ENCODE results near the gene NFU1. TPM values are rescaled to one million over a fixed set of nuclear protein-coding genes. Genes with fewer than 3 reads are reported as not detected.
"Not testable (repeated sequence)": the region's sequence is repeated elsewhere in the genome, so short reads cannot be mapped to it uniquely, and the experiment has no call there.

The NFU1 gene
- total RNA-seq, 1 donor from 2014 or later: 134 TPM

DNA sequence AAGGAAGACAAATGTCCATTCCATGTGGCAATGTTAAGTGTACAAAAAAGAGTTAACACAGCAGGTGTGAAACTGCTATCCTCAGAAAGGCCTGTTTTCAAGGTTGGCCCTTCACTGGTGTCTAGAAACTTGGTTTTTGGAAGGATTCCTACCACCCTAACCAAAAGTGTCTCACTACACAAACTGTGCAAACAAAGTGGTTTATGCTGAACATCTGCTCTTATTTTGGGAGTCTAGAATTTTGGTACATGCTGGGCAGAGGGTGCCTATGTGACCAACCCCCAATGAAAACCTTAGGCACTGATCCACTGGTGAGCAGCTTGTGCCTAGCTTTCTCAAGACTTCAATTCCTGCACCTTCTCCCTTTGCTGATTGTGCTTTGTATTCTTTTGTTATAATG, 64.5 kb downstream of the NFU1 start:
- no peak for DNase-seq
- intact Hi-C loops (cut with DNase I): no loop called here
- ATAC-seq (ENCODE audit: poor library complexity): no peak

DNA sequence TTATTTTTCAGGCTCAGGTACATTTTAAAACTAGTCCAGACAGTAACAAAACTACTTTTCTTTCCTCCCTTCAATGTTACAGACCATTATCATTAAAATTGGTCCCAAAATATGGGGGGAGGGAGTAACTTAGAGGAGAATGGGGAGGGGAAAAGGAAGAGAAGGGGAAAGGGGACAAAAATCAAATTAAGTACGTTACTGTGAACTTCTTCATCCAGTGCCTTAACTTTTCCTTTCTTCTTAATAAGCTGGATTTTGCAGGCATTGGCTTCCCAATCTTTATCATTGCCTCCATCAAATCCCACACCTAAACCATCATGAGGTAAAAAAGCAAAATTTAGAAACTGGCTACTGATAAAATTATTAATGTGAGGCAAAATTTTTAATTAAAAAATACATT, 67.4 kb downstream of the NFU1 start:
- DNase-seq (no peak), ATAC-seq (ENCODE audit: poor library complexity) (no peak)
- intact Hi-C loops (cut with DNase I): no loop called here

DNA sequence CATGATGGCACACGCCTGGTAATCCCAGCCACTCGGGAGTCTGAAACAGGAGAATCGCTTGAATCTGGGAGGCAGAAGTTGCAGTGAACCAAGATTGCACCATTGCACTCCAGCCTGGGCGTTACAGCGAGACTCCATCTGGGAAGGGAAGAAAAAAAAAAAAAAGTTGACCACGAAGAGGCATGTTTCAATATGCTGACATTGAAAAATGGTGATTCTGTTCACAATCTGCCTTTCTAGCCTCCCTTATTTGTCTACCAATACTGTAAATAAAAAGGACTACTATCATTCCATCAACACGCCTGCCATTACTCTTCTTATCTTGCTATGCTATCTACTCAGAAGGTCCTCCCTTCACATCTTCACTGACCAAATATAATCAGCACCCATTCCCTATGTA, 68.6 kb downstream of the NFU1 start:
- no peak for DNase-seq
- intact Hi-C loops (cut with DNase I): no loop called here
- ATAC-seq (ENCODE audit: poor library complexity): no peak

DNA sequence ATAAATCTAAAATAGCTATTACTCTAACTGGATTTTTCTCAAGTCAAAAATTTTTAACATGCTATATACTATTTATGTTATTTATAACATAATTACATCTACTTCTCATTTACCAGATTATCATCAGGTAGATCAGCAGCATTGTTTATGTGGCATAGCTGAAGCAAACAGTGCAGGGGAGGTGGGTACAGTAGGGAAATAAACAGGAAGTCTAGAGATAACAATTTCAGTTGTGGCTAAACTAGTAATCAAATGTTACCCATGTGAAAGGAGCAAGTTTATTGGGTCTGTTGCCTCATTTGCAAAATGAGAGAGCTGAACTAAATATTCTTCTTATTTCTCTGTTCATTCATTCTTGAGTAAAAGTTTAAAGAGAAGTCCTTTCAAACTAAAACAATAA, 77.9 kb downstream of the NFU1 start:
- intact Hi-C loops (cut with DNase I): no loop called here
- ATAC-seq (ENCODE audit: poor library complexity) (no peak), DNase-seq (no peak)

DNA sequence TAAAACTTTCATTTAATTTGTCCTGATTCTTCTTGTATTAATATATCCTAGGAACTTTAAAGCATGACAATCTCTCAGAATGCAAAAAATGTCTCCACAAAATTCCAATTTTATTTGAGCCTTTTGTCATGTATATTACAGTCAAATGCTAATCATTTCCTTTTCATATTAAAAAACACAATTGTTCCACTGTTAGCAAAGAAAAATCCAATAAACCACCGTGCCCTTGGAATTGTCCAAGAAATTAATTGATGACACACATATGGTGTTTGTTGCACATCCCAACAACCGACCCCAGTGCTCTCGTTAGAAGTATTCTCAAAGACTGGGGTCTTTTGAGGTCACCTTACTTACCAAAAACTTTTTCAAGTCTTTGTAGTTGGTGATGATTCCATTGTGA, 78.3 kb downstream of the NFU1 start:
- no peak for ATAC-seq (ENCODE audit: poor library complexity)
- intact Hi-C loops (cut with DNase I): no loop called here
- no peak for DNase-seq

DNA sequence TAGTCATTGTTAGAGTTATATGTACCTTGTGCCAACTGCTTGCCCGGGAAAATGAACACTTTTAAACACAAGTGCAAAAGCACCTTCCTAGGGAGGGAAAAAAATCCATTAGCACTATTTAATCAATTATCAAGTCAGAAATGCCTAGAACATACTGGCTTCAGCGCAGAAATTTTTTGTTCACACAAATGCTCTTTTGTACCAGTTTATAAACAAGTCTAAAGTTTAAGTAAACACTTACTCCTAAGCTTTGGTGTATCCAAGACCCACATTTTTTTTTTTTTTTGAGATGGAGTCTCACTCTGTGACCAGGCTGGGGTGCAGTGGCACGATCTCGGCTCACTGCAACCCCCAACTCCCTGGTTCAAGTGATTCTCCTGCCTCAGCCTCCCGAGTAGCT, 80.8 kb downstream of the NFU1 start:
- intact Hi-C loops (cut with DNase I): no loop called here
- no peak for ATAC-seq (ENCODE audit: poor library complexity)
- no peak for DNase-seq

DNA sequence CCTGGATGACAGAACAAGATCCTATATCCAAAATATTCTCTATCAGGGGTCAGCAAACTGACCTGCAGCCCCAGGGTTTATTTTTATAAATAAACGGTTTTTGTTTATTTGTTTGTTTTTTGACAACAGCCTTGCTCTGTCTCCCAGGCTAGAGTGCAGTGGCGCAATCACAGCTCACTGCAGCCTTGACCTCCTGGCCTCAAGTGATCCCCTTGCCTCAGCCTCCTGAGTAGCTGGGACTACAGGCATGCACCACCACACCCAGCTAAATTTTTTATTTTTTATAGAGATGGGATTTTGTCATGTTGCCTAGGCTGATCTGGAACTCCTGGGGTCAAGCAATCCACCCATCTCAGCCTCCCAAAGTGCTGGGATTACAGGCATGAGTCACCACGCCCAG, 82.3 kb downstream of the NFU1 start:
- DNase-seq; intact Hi-C loops (cut with DNase I); ATAC-seq (ENCODE audit: poor library complexity): not testable (repeated sequence)

DNA sequence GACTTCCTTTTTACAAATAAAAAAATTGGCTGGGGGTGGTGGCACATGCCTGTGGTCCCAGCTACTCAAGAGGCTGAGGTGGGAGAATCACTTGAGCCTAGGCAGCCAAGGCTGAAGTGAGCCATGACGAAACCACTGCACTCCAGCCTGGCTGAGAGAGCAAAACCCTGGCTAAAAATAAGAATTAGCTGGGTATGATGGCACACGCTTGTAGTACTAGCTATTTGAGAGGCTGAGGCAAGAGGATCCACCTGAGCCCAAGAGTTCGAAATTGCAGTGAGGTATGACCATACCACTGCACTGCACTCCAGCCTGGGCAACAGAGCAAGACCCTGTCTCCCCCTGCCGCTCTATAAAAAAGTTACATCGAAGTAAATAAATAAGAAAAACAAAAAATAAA, 83.9 kb downstream of the NFU1 start:
- ATAC-seq (ENCODE audit: poor library complexity) (no peak), DNase-seq (no peak)
- intact Hi-C loops (cut with DNase I): no loop called here

DNA sequence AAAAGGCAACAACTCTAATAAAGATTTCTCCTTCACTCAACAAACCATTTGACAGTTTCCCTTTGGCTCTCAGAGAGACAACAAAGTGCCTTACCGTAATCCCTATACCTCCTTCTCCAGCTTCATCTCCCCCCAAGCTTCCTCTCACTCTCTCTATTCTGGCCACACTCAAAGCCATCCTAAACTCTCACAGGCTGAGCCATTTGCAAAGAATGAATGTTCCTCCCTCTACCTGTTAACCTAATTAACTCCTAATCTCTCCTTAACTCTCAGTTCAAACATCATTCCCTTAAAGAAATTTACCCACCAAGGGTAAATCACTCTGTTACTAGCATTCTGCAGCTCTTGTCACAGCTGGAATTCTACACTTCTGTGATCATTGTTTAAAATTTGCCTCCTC, 88.5 kb downstream of the NFU1 start:
- intact Hi-C loops (cut with DNase I): no loop called here
- DNase-seq (no peak), ATAC-seq (ENCODE audit: poor library complexity) (no peak)

Other genes starting within 250 kb of the NFU1 start
- gene GFPT1, start 50.2 kb downstream of the NFU1 start, total RNA-seq: 38.6 TPM
- 87.2 TPM for gene AAK1, start 206.3 kb upstream of the NFU1 start, total RNA-seq